GM23248 (cell line): ENCODE results near the gene ZDHHC13. TPM values are rescaled to one million over a fixed set of nuclear protein-coding genes. Genes with fewer than 3 reads are reported as not detected.

Source experiments
- DNase-seq: peaks from one replicate; pipeline ENCODE4 v3.0.0-alpha.2; 2015
- H2AFZ ChIP-seq: fragments of 200-600 bp; sonication (generic); 2 replicates; pipeline ENCODE4 v1.6.1; 2016; ENCODE audit warnings: antibody characterized with exemption
- H3F3A ChIP-seq: fragments of 200-600 bp; sonication (generic); 2 replicates; pipeline ENCODE4 v1.6.1; 2016; ENCODE audit warnings: mild to moderate bottlenecking, antibody characterized with exemption, mixed run types; ENCODE audit not compliant: insufficient read depth
- H3K27ac ChIP-seq: fragments of 200-600 bp; sonication (generic); 2 replicates; pipeline ENCODE4 v1.5.1; 2016; ENCODE audit warnings: mild to moderate bottlenecking
- H3K27me3 ChIP-seq: fragments of 200-600 bp; sonication (generic); replicated peaks from 2 replicates; pipeline ENCODE4 v1.6.1; 2016; ENCODE audit warnings: mild to moderate bottlenecking; ENCODE audit not compliant: insufficient read depth
- H3K36me3 ChIP-seq: fragments of 200-600 bp; sonication (generic); 2 replicates; pipeline ENCODE4 v1.6.1; 2016; ENCODE audit warnings: low read depth, mild to moderate bottlenecking
- H3K4me1 ChIP-seq: fragments of 200-600 bp; sonication (generic); 2 replicates; pipeline ENCODE4 v1.6.1; 2016; ENCODE audit warnings: mild to moderate bottlenecking; ENCODE audit not compliant: insufficient read depth
- H3K4me2 ChIP-seq: fragments of 200-600 bp; sonication (generic); one replicate; pipeline ENCODE4 v1.6.1; 2016; ENCODE audit warnings: mild to moderate bottlenecking; ENCODE audit not compliant: unreplicated experiment
- H3K4me3 ChIP-seq: fragments of 200-600 bp; sonication (generic); 2 replicates; pipeline ENCODE4 v1.5.1; 2016; ENCODE audit warnings: mild to moderate bottlenecking
- H3K79me2 ChIP-seq: fragments of 200-600 bp; sonication (generic); 2 replicates; pipeline ENCODE4 v1.6.1; 2016; ENCODE audit warnings: mild to moderate bottlenecking; ENCODE audit not compliant: insufficient read depth
- H3K9ac ChIP-seq: fragments of 200-600 bp; sonication (generic); 2 replicates; pipeline ENCODE4 v1.6.1; 2016; ENCODE audit warnings: mild to moderate bottlenecking
- H3K9me2 ChIP-seq: fragments of 200-600 bp; sonication (generic); 2 replicates; pipeline ENCODE4 v1.6.1; 2016; ENCODE audit warnings: mixed run types, mild to moderate bottlenecking, moderate library complexity; ENCODE audit not compliant: insufficient read depth
- H3K9me3 ChIP-seq: fragments of 200-600 bp; sonication (generic); one replicate; pipeline ENCODE4 v1.6.1; 2017; ENCODE audit warnings: low read depth
- H4K20me1 ChIP-seq: fragments of 200-600 bp; sonication (generic); 2 replicates; pipeline ENCODE4 v1.6.0; 2016; ENCODE audit not compliant: insufficient read depth
- EZH2 ChIP-seq: fragments of 200-600 bp; sonication (generic); IDR thresholded peaks from 2 replicates; pipeline ENCODE4 v1.6.1; 2018; ENCODE audit warnings: antibody characterized with exemption, mild to moderate bottlenecking; ENCODE audit not compliant: insufficient read depth, poor library complexity, severe bottlenecking
- EZH2phosphoT487 ChIP-seq: fragments of 200-600 bp; sonication (generic); IDR thresholded peaks from 2 replicates; pipeline ENCODE4 v1.6.1; 2018; ENCODE audit warnings: antibody characterized with exemption, moderate library complexity, mild to moderate bottlenecking, low read depth; ENCODE audit not compliant: insufficient read depth
- WGBS, 2 experiments: methylation state at CpG; one replicate each; pipeline ENCODE4 v1.1.6; 2015 to 2017; ENCODE audit warnings: low lambda C conversion rate in 2 of 2, low coverage in 1 of 2; ENCODE audit errors: missing lambda C conversion rate in 2 of 2; 5-methylcytosine and 5-hydroxymethylcytosine counted together
- in situ Hi-C: fragments of 300-500 bp; cut with MboI; formaldehyde crosslinking; loops from 2 replicates; pipeline ENCODE4 v1.15.0; 2020
- polyA plus RNA-seq: library from polyadenylated mRNA; unstranded; fragments of >200 nt; fragmentation: Nextera tagmentation; extraction: Ambion mirVana; gene quantifications from 2 replicates; pipeline ENCODE4 v1.2.1, GENCODE V29; 2016
- total RNA-seq: library from RNA; depleted of rRNA; stranded (reverse); fragments of >200 nt; shearing (Covaris generic); gene quantifications from 2 replicates; pipeline ENCODE4 v1.2.3, GENCODE V29; 2014

ZDHHC13 gene
- total and polyA plus RNA-seq, 2 experiments from 2014 or later: 10.9 to 12.5 TPM

DNA sequence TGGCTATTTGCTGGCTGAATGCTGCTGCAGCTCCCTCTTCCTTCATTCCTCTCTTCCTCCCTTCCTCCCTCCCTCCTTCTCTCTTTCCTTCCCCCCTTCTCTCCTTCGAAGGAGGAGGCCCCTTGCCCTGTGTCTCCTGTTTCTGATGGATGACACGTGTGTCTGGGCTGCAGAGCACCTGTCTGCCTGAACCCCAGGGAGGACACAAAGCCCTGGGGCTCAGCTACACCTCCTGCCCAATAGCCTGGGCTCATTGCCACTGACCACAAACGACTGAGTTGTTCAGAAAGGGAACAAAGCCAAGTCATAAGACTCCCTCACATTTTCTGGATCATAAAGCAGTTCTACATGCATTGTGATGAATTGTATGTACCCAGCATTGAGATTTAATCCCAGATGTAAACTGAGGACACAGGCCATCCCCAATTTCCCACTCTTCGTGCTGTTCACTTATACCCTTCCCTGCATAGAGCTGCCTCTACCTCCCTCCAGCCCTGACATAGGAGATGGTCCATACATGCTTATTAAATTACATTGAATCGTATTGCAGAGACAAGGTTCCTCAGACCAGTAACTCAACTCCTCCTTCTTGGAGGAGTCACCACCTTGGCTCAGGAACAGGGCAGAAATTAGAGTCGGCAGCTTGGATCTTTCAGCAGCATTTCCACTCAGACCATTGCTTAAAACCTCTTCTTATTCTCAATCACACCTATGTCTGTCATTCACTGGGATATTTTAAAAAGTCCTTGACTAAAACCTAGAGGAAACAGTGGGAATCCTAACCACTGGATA, 83.6 kb downstream of the ZDHHC13 start:
- H3K9me2 ChIP-seq: no peaks in the 10 kb centered on the region
- 31 to 35% methylated on average over 6 of the region's 6 CpGs for WGBS, 2 experiments
- no peaks in the 10 kb centered on the region for H3K9me3 ChIP-seq
- peaks cover 18% of the 10 kb centered on the region for H3K27me3 ChIP-seq
- H3K4me1 ChIP-seq: no peaks in the 10 kb centered on the region; the same call in 1 of the 2 replicates
- in situ Hi-C loops: no loop called here
- H3K36me3 ChIP-seq: no peaks in the 10 kb centered on the region
- no peaks in the 10 kb centered on the region for H3K79me2 ChIP-seq
- DNase-seq: peak; percentile 77
- no peak overlapping the region for H3K9ac ChIP-seq
- no peak overlapping the region for H3K27ac ChIP-seq
- no peak overlapping the region for H2AFZ ChIP-seq
- no peaks in the 10 kb centered on the region for H4K20me1 ChIP-seq
- TF ChIP-seq EZH2 (no peak), EZH2phosphoT487 (no peak)
- no peak overlapping the region for H3K4me2 ChIP-seq
- no peak overlapping the region for H3K4me3 ChIP-seq
- no peaks in the 10 kb centered on the region for H3F3A ChIP-seq

- no peak within 1 kb of the TSS for H3K4me3 ChIP-seq
- H3K9me3 ChIP-seq: no peaks in the 10 kb centered on the region
- H3K9me2 ChIP-seq: no peaks in the 10 kb centered on the region
- no peak within 1 kb of the TSS for H2AFZ ChIP-seq
- no peaks in the 10 kb centered on the region for H3K36me3 ChIP-seq
- no peaks in the 10 kb centered on the region for H3K79me2 ChIP-seq
- no peaks in the 10 kb centered on the region for H4K20me1 ChIP-seq
- H3F3A ChIP-seq: no peaks in the 10 kb centered on the region
- no peaks in the 10 kb centered on the region; the same call in 1 of the 2 replicates for H3K4me1 ChIP-seq
- peak; percentile 21 for DNase-seq
- H3K27ac ChIP-seq: no peak within 1 kb of the TSS
- peaks cover 23% of the 10 kb centered on the region for H3K27me3 ChIP-seq
- in situ Hi-C loops: no loop called here
- H3K9ac ChIP-seq: no peak within 1 kb of the TSS
- WGBS, 2 experiments: 58 to 63% methylated on average over 7 of the region's 7 CpGs
- no peak within 1 kb of the TSS for H3K4me2 ChIP-seq
- TF ChIP-seq EZH2: no peak
- TF ChIP-seq EZH2phosphoT487: no peak
Measured at GRCh38 chr11:19201737-19202605, 85.0 kb downstream of the ZDHHC13 start, which contains the start of gene CSRP3. Gene CSRP3 (minus strand): TSS chr11:19201983. CDS start chr11:19192448, 9,535 bp downstream.

DNA sequence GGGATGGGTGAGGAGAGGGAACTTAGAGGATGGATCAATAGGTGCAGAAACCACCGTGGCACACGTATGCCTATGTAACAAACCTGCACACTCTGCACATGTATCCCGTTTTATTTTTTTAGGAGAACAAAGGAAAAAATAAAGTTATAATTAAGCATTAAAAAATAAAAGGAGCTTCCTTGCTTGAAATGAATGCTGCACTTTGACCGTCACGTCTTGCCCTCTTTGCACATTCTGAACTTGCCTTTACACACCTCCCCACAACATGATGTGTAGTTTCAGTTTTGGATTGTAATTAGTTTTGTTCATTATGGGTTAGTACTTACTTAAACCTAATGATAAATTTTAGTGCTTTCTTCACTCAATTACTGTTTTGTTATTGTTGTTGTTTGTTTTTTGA, 87.9 kb downstream of the ZDHHC13 start:
- no peak overlapping the region for H3K4me3 ChIP-seq
- no peaks in the 10 kb centered on the region for H3K9me3 ChIP-seq
- in situ Hi-C loops: no loop called here
- no peaks in the 10 kb centered on the region for H3F3A ChIP-seq
- no peaks in the 10 kb centered on the region for H4K20me1 ChIP-seq
- WGBS, 2 experiments: 85 to 91% methylated on average over 5 of the region's 5 CpGs
- no peak overlapping the region for H2AFZ ChIP-seq
- peaks cover 36% of the 10 kb centered on the region for H3K27me3 ChIP-seq
- no peak for DNase-seq
- TF ChIP-seq EZH2phosphoT487 (no peak), EZH2 (no peak)
- H3K4me1 ChIP-seq: no peaks in the 10 kb centered on the region; the same call in 1 of the 2 replicates
- H3K4me2 ChIP-seq: no peak overlapping the region
- no peaks in the 10 kb centered on the region for H3K36me3 ChIP-seq
- no peak overlapping the region for H3K9ac ChIP-seq
- H3K79me2 ChIP-seq: no peaks in the 10 kb centered on the region
- no peaks in the 10 kb centered on the region for H3K9me2 ChIP-seq
- no peak overlapping the region for H3K27ac ChIP-seq

DNA sequence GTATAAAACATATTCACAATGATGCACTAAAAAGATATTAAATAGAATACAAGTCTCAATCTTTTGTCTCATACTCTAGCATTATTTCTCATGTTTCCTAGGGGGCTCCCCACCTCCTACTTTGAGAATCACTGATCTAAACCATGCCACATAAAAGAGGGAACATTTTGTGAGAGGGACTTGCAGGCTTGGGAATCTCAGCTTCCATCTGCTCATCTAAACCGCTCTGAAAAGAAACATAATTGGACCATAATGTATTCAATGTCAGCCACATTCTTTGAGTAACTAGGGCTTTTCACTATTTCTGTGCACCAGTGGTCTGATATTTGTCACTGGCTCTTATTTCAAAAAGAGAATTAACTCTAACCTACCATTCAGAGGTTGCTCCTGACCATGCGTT, 91.2 kb downstream of the ZDHHC13 start:
- no peak overlapping the region for H2AFZ ChIP-seq
- no peaks in the 10 kb centered on the region for H3K36me3 ChIP-seq
- H3K27ac ChIP-seq: no peak overlapping the region
- no peaks in the 10 kb centered on the region for H3K79me2 ChIP-seq
- H3K9me2 ChIP-seq: no peaks in the 10 kb centered on the region
- no peaks in the 10 kb centered on the region for H3K9me3 ChIP-seq
- TF ChIP-seq EZH2phosphoT487: no peak
- no peak for TF ChIP-seq EZH2
- H4K20me1 ChIP-seq: no peaks in the 10 kb centered on the region; the same call in 1 of the 2 replicates
- H3K27me3 ChIP-seq: peaks cover 43% of the 10 kb centered on the region
- in situ Hi-C loops: no loop called here
- H3K4me2 ChIP-seq: no peak overlapping the region
- no peaks in the 10 kb centered on the region for H3F3A ChIP-seq
- no peak overlapping the region for H3K4me3 ChIP-seq
- WGBS, 2 experiments: 55 to 58% methylated on average over 2 of the region's 2 CpGs
- DNase-seq: no peak
- no peaks in the 10 kb centered on the region for H3K4me1 ChIP-seq
- no peak overlapping the region for H3K9ac ChIP-seq
